Vagina (tissue), 2 donors: ENCODE measurements around the gene TMOD2. TPM values are rescaled to one million over a fixed set of nuclear protein-coding genes. Genes with fewer than 3 reads are reported as not detected.

ENCODE experiments used
- DNase-seq, 2 donors: peaks; one replicate each; pipeline ENCODE4 v3.0.0-alpha.2; 2017; ENCODE audit errors: extremely low spot score in 2 of 2
- H3K27ac ChIP-seq: fragments of 200-600 bp; sonication (generic); one replicate; pipeline ENCODE4 v1.5.1; 2019
- H3K27me3 ChIP-seq: fragments of 200-600 bp; sonication (generic); one replicate; pipeline ENCODE4 v1.5.1; 2019
- H3K36me3 ChIP-seq, 2 donors: fragments of 200-600 bp; sonication (generic); one replicate each; pipeline ENCODE4 v1.5.1; 2017 to 2019
- H3K4me1 ChIP-seq: fragments of 200-600 bp; sonication (generic); one replicate; pipeline ENCODE4 v1.5.1; 2019
- H3K4me3 ChIP-seq, 2 donors: fragments of 200-600 bp; sonication (generic); 1 replicate in 1 of 2; 2 replicates in 1 of 2; pipeline ENCODE4 v1.5.1; 2016 to 2019
- H3K9me3 ChIP-seq: fragments of 200-600 bp; sonication (generic); one replicate; pipeline ENCODE4 v1.5.1; 2019
- POLR2A ChIP-seq, 2 donors: fragments of 450-650 bp; IDR thresholded peaks; one replicate each; pipeline ENCODE4 v1.6.1; 2017; ENCODE audit warnings: antibody characterized with exemption in 2 of 2, mild to moderate bottlenecking in 2 of 2, moderate library complexity in 2 of 2
- POLR2AphosphoS5 ChIP-seq, 2 donors: sonication (generic); formaldehyde crosslinking; IDR thresholded peaks; one replicate each; pipeline ENCODE4 v1.9.0; 2017; ENCODE audit warnings: antibody characterized with exemption in 2 of 2, mild to moderate bottlenecking in 2 of 2, low read depth in 1 of 2; ENCODE audit not compliant: insufficient read depth in 1 of 2
- intact Hi-C: fragments of 100-400 bp; cut with DNase I; formaldehyde crosslinking; loops from one replicate; pipeline ENCODE4 v1.15.1; 2023
- total RNA-seq: library from RNA; depleted of rRNA; stranded (reverse); fragments of >200 nt; gene quantifications from one replicate; pipeline ENCODE4 v1.2.3, GENCODE V29; 2016
- TF ChIP-seq, protein P1 (sequence below), 3 experiments: fragments of 450-650 bp in 2 of 3; fragments of 200-600 bp in 1 of 3; sonication (generic) in 1 of 3; IDR thresholded peaks; one replicate each; pipeline ENCODE4 v1.5.1; 2017 to 2019; ENCODE audit warnings: antibody characterized with exemption in 3 of 3, mild to moderate bottlenecking in 2 of 3, moderate library complexity in 2 of 3

The TMOD2 gene
- total RNA-seq, 1 donor from 2014 or later: 18.4 TPM

DNA sequence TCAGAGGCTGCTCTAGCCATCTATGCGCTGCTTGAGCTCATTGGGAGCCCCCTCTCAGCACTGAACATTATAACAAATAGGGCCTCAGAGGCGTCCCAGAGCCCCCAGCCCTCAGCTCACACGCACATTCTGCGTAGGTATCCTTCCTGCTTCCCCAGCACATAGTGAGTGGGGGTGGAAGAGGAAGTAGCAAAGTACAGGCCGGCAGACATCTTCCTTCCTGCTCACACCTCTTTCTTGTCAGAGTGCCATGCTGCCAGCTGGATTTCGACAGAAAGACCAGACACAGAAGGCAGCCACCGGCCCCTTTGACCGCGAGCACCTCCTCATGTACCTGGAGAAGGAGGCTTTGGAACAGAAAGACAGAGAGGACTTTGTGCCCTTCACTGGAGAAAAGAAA is 16.6 kb downstream of the TMOD2 start:
- Histone ChIP-seq H3K9me3 (no peaks in the 10 kb centered on the region), H3K27ac (no peak overlapping the region), H3K4me3 (no peak overlapping the region), H3K27me3 (no peaks in the 10 kb centered on the region), H3K36me3 (peaks cover 0 to 15% of the 10 kb centered on the region in 2 donors), H3K4me1 (peaks cover 3% of the 10 kb centered on the region)
- TF ChIP-seq, protein P1, sequence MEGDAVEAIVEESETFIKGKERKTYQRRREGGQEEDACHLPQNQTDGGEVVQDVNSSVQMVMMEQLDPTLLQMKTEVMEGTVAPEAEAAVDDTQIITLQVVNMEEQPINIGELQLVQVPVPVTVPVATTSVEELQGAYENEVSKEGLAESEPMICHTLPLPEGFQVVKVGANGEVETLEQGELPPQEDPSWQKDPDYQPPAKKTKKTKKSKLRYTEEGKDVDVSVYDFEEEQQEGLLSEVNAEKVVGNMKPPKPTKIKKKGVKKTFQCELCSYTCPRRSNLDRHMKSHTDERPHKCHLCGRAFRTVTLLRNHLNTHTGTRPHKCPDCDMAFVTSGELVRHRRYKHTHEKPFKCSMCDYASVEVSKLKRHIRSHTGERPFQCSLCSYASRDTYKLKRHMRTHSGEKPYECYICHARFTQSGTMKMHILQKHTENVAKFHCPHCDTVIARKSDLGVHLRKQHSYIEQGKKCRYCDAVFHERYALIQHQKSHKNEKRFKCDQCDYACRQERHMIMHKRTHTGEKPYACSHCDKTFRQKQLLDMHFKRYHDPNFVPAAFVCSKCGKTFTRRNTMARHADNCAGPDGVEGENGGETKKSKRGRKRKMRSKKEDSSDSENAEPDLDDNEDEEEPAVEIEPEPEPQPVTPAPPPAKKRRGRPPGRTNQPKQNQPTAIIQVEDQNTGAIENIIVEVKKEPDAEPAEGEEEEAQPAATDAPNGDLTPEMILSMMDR (IDR thresholded peaks at IDR 0.05): no peak
- TF ChIP-seq POLR2AphosphoS5 (IDR thresholded peaks at IDR 0.05; ENCODE audit: insufficient read depth in 1 of 2, low read depth in 1 of 2): no peak
- TF ChIP-seq POLR2A (IDR thresholded peaks at IDR 0.05): no peak
- intact Hi-C loops: no loop called here
- DNase-seq: no peak

DNA sequence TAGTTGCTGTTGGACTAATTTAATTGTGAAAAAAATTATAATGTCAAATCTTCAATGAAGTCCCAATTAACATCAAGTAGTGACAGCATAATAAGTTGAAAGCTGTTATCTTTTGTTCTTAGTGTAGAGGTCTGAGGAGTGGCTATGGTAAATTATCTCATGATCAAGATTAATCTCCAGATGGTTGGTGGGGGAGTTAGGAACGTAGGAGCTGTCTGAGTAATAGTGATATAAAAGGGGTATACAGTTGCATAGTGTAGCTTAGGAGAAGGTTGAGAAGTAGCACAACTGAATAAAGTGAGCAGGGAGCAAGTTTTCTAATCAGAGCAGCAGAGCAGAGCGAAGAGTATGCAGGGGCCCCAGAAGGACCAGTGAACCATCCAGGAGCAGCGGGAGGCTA is 19.5 kb downstream of the TMOD2 start:
- intact Hi-C loops: no loop called here
- TF ChIP-seq POLR2A (IDR thresholded peaks at IDR 0.05) (no peak), POLR2AphosphoS5 (IDR thresholded peaks at IDR 0.05; ENCODE audit: insufficient read depth in 1 of 2, low read depth in 1 of 2) (no peak)
- TF ChIP-seq, protein P1 (IDR thresholded peaks at IDR 0.05): no peak
- Histone ChIP-seq H3K4me1 (peaks cover 3% of the 10 kb centered on the region), H3K9me3 (no peaks in the 10 kb centered on the region), H3K27me3 (no peaks in the 10 kb centered on the region), H3K27ac (no peak overlapping the region), H3K4me3 (no peak overlapping the region), H3K36me3 (peaks cover 0 to 28% of the 10 kb centered on the region in 2 donors)
- no peak for DNase-seq

DNA sequence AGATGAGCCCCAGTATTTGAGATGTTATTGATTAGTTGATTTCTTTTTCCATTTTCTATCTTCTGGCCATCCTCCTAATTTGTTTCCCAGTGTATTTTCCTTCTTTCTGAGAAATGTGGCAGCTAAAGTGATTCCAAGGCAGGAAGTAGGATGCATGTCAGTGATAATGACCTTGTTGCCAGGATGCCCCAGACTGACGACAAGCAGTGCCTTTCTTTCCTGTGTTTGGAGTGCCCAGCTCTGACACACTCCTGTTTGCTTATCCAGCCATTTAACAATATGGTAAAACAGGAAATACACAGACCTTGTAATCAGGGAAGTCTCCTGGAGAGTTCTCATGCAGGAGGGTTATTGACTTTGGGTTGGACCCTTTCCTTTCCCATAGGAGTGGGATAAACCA is 20.4 kb downstream of the TMOD2 start:
- Histone ChIP-seq H3K4me1 (peaks cover 8% of the 10 kb centered on the region), H3K4me3 (no peak overlapping the region), H3K27me3 (no peaks in the 10 kb centered on the region), H3K27ac (no peak overlapping the region), H3K9me3 (no peaks in the 10 kb centered on the region), H3K36me3 (peaks cover 0 to 28% of the 10 kb centered on the region in 2 donors)
- TF ChIP-seq POLR2A (IDR thresholded peaks at IDR 0.05) (no peak), POLR2AphosphoS5 (IDR thresholded peaks at IDR 0.05; ENCODE audit: insufficient read depth in 1 of 2, low read depth in 1 of 2) (no peak)
- TF ChIP-seq, protein P1 (IDR thresholded peaks at IDR 0.05): no peak
- DNase-seq: no peak
- intact Hi-C loops: no loop called here

DNA sequence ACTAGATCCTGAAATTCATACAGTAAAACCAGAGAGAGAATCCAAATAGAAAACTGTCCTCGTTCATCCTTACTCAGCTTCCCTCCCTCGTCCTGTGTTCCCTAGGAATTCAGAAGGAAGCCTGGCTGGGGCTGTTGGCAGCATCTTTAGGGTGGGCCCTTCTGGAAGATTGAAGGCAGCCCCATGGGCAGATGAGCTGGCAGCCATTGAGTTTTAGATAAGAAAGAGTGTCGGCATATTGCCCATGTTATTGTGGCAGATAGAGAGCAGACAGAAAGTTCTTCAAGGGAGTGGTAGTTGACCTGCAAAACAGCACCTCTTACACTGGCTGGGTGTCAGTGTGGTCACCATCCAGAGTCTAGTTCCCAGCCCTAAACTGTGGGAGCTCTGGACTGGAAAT is 23.5 kb downstream of the TMOD2 start:
- intact Hi-C loops: no loop called here
- Histone ChIP-seq H3K4me1 (peaks cover 10% of the 10 kb centered on the region), H3K4me3 (no peak overlapping the region), H3K27me3 (no peaks in the 10 kb centered on the region), H3K36me3 (peaks cover 0 to 23% of the 10 kb centered on the region in 2 donors), H3K27ac (no peak overlapping the region), H3K9me3 (no peaks in the 10 kb centered on the region)
- no peak for DNase-seq
- TF ChIP-seq POLR2A (IDR thresholded peaks at IDR 0.05): no peak
- TF ChIP-seq, protein P1 (IDR thresholded peaks at IDR 0.05): no peak
- TF ChIP-seq POLR2AphosphoS5 (IDR thresholded peaks at IDR 0.05; ENCODE audit: insufficient read depth in 1 of 2, low read depth in 1 of 2): no peak

DNA sequence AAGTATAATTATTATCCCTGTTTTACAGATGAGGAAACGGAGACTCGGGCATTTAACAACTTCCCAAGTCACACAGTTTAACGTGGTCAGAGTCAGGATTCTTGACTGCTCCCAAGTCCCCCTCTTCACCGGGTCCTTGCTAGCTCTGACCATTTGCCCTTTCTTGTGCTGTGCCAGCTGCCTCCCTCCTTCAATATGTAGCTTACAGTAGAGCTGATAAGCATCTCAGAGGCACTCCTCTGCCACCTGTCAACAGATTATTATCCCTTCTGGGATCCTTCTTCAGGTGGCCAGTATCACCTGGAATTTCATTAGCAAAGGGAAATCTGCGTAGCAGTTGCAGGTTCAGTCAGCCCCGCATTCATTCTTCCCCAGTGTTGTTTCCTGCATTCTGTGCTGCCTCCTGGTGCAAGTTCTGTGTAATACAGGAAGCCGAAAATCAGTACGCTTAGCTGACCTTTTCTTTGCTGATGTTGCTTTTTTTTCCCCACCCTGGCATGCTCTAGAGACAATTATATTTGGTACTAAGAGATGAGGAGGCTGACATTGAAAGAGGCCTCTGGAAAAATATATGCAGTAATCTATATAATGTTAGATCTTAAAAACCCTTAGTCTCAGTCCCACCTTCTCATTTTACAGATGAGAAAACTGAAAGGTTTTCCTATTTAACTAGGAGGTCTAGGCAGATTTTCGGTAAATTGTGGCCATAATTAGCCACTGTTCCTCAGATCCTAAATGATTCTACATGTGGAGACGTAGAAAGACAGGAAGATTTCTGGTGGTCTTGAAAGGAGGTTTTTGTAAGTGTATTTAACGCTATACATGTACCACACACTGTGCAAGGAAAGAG is 24.8 kb downstream of the TMOD2 start:
- Histone ChIP-seq H3K4me1 (peaks cover 10% of the 10 kb centered on the region), H3K36me3 (peaks cover 0 to 23% of the 10 kb centered on the region in 2 donors), H3K27me3 (no peaks in the 10 kb centered on the region), H3K9me3 (no peaks in the 10 kb centered on the region), H3K4me3 (no peak overlapping the region), H3K27ac (no peak overlapping the region)
- TF ChIP-seq POLR2AphosphoS5 (IDR thresholded peaks at IDR 0.05; ENCODE audit: insufficient read depth in 1 of 2, low read depth in 1 of 2): no peak
- no peak for TF ChIP-seq POLR2A (IDR thresholded peaks at IDR 0.05)
- TF ChIP-seq, protein P1 (IDR thresholded peaks at IDR 0.05): peak; percentile 58 to 81 (median 73)
- intact Hi-C loops: loop anchor here (2.0 kb wide), 1 partner anchor 125 kb away; no protein-coding TSS in a partner anchor
- no peak for DNase-seq
